ENCODE results near the gene NDUFA13. TPM values are rescaled to one million over a fixed set of nuclear protein-coding genes. Genes with fewer than 3 reads are reported as not detected.
A peak's percentile ranks its signal among the peaks of the same experiment; 100 is the strongest.

NDUFA13 gene
- polyA plus RNA-seq (2013): 160 and 164 TPM in 2 replicates

- WGBS (ENCODE audit: extremely low coverage, insufficient coverage, insufficient read length): no CpG with 5 or more reads among the region's 61 CpGs
- Histone ChIP-seq H3K4me3 (ENCODE audit: low read depth, low read length) (peak within 1 kb of the TSS; percentile 76), H4K8ac (ENCODE audit: low read depth, low read length) (peak within 1 kb of the TSS; percentile 87), H3K18ac (ENCODE audit: low read length) (peak within 1 kb of the TSS; percentile 88), H3K9ac (ENCODE audit: low read length) (peak within 1 kb of the TSS; percentile 91), H3K36me3 (ENCODE audit: control insufficient read depth in 1 of 2, insufficient read depth in 2 of 2, low read length in 2 of 2) (peaks cover 11 to 22% of the 10 kb centered on the region in 2 experiments), H3K23ac (ENCODE audit: low read length) (no peak within 1 kb of the TSS), H3K4me1 (ENCODE audit: control insufficient read depth in 1 of 2, insufficient read depth in 2 of 2, low read length in 2 of 2) (peaks cover 5 to 6% of the 10 kb centered on the region in 2 experiments), H3K79me1 (ENCODE audit: low read length) (peaks cover 10% of the 10 kb centered on the region), H3K27me3 (ENCODE audit: insufficient read depth, low read length) (no peaks in the 10 kb centered on the region), H2AK5ac (ENCODE audit: low read length) (peak within 1 kb of the TSS; percentile 77), H3K4me2 (ENCODE audit: low read length) (peak within 1 kb of the TSS; percentile 76), H2BK12ac (ENCODE audit: low read length) (no peak within 1 kb of the TSS), H4K12ac (ENCODE audit: low read depth, low read length) (peak within 1 kb of the TSS; percentile 82), H3K14ac (ENCODE audit: low read length) (peak within 1 kb of the TSS; percentile 91), H2BK5ac (ENCODE audit: low read depth, low read length, poor library complexity) (peak within 1 kb of the TSS; percentile 42), H3K79me2 (ENCODE audit: control insufficient read depth, insufficient read depth, low read length, poor library complexity) (peaks cover 8% of the 10 kb centered on the region), H2AFZ (ENCODE audit: insufficient read depth, low read length, poor library complexity) (peak within 1 kb of the TSS; percentile 85), H2BK120ac (ENCODE audit: insufficient read depth, low read length, poor library complexity) (peak within 1 kb of the TSS; percentile 70), H3K9me3 (ENCODE audit: insufficient read depth, low read depth, low read length) (peaks cover 10% of the 10 kb centered on the region), H3K27ac (ENCODE audit: low read depth, low read length) (peak within 1 kb of the TSS; percentile 46), H4K91ac (ENCODE audit: low read depth, low read length) (peak within 1 kb of the TSS; percentile 80), H3K4ac (ENCODE audit: low read depth, low read length) (peak within 1 kb of the TSS; percentile 95)
- DNase-seq: peak; percentile 91 to 99
These were observed at the start of gene NDUFA13 for GRCh38 chr19:19515642-19516519. Gene NDUFA13, plus strand, starts transcription at chr19:19516225. Its CDS starts 14 bp downstream, at chr19:19516239.

- Histone ChIP-seq H3K4ac (ENCODE audit: low read depth, low read length) (no peak overlapping the region), H3K14ac (ENCODE audit: low read length) (no peak overlapping the region), H3K36me3 (ENCODE audit: control insufficient read depth in 1 of 2, insufficient read depth in 2 of 2, low read length in 2 of 2) (peaks cover 33% of the 10 kb centered on the region in 2 experiments)
These were observed 47.5 kb upstream of the NDUFA13 start for GRCh38 chr19:19468424-19469050.

GRCh38 chr19:19470579-19470978 is 45.4 kb upstream of the NDUFA13 start:
- peaks cover under 1% of the 10 kb centered on the region for H3K79me2 ChIP-seq (ENCODE audit: control insufficient read depth, insufficient read depth, low read length, poor library complexity)
- H3K27ac ChIP-seq (ENCODE audit: low read depth, low read length): no peak overlapping the region
- H2AFZ ChIP-seq (ENCODE audit: insufficient read depth, low read length, poor library complexity): no peak overlapping the region
- H3K4ac ChIP-seq (ENCODE audit: low read depth, low read length): no peak overlapping the region
- no peak overlapping the region for H2AK5ac ChIP-seq (ENCODE audit: low read length)
- H3K14ac ChIP-seq (ENCODE audit: low read length): no peak overlapping the region
- H3K4me3 ChIP-seq (ENCODE audit: low read depth, low read length): no peak overlapping the region
- H3K18ac ChIP-seq (ENCODE audit: low read length): no peak overlapping the region
- no peak overlapping the region for H3K4me2 ChIP-seq (ENCODE audit: low read length)
- no peaks in the 10 kb centered on the region for H3K27me3 ChIP-seq (ENCODE audit: insufficient read depth, low read length)
- no peak overlapping the region for H4K8ac ChIP-seq (ENCODE audit: low read depth, low read length)
- no CpG with 5 or more reads among the region's 3 CpGs for WGBS (ENCODE audit: extremely low coverage, insufficient coverage, insufficient read length)
- peaks cover 43 to 45% of the 10 kb centered on the region in 2 experiments for H3K36me3 ChIP-seq (ENCODE audit: control insufficient read depth in 1 of 2, insufficient read depth in 2 of 2, low read length in 2 of 2)
- no peak overlapping the region for H2BK5ac ChIP-seq (ENCODE audit: low read depth, low read length, poor library complexity)
- H3K23ac ChIP-seq (ENCODE audit: low read length): no peak overlapping the region
- H2BK120ac ChIP-seq (ENCODE audit: insufficient read depth, low read length, poor library complexity): no peak overlapping the region
- H3K9me3 ChIP-seq (ENCODE audit: insufficient read depth, low read depth, low read length): peaks cover 10% of the 10 kb centered on the region
- no peak overlapping the region for H4K12ac ChIP-seq (ENCODE audit: low read depth, low read length)
- H4K91ac ChIP-seq (ENCODE audit: low read depth, low read length): no peak overlapping the region
- H3K4me1 ChIP-seq (ENCODE audit: control insufficient read depth in 1 of 2, insufficient read depth in 2 of 2, low read length in 2 of 2): peaks cover 3 to 6% of the 10 kb centered on the region in 2 experiments
- DNase-seq: peak; percentile 13 to 48
- H3K9ac ChIP-seq (ENCODE audit: low read length): no peak overlapping the region
- H2BK12ac ChIP-seq (ENCODE audit: low read length): no peak overlapping the region
- H3K79me1 ChIP-seq (ENCODE audit: low read length): no peaks in the 10 kb centered on the region

More at GRCh38 chr19:19468424-19469050, 47.5 kb upstream of the NDUFA13 start:
- H2BK120ac ChIP-seq (ENCODE audit: insufficient read depth, low read length, poor library complexity): no peak overlapping the region
- no peak overlapping the region for H3K18ac ChIP-seq (ENCODE audit: low read length)
- peaks cover 20 to 21% of the 10 kb centered on the region in 2 experiments for H3K4me1 ChIP-seq (ENCODE audit: control insufficient read depth in 1 of 2, insufficient read depth in 2 of 2, low read length in 2 of 2)
- no CpG with 5 or more reads among the region's 2 CpGs for whole genome bisulfite sequencing (ENCODE audit: extremely low coverage, insufficient coverage, insufficient read length)
- H2AK5ac ChIP-seq (ENCODE audit: low read length): no peak overlapping the region
- no peaks in the 10 kb centered on the region for H3K27me3 ChIP-seq (ENCODE audit: insufficient read depth, low read length)
- no peak overlapping the region for H2BK12ac ChIP-seq (ENCODE audit: low read length)
- no peak overlapping the region for H3K4me2 ChIP-seq (ENCODE audit: low read length)
- H2AFZ ChIP-seq (ENCODE audit: insufficient read depth, low read length, poor library complexity): no peak overlapping the region
- H4K91ac ChIP-seq (ENCODE audit: low read depth, low read length): no peak overlapping the region
- H3K4me3 ChIP-seq (ENCODE audit: low read depth, low read length): no peak overlapping the region
- H3K79me2 ChIP-seq (ENCODE audit: control insufficient read depth, insufficient read depth, low read length, poor library complexity): peaks cover 16% of the 10 kb centered on the region
- H2BK5ac ChIP-seq (ENCODE audit: low read depth, low read length, poor library complexity): no peak overlapping the region
- H3K79me1 ChIP-seq (ENCODE audit: low read length): peaks cover 18% of the 10 kb centered on the region
- H3K9ac ChIP-seq (ENCODE audit: low read length): no peak overlapping the region
- no peak overlapping the region for H4K12ac ChIP-seq (ENCODE audit: low read depth, low read length)
- no peak overlapping the region for H3K27ac ChIP-seq (ENCODE audit: low read depth, low read length)
- peaks cover 10% of the 10 kb centered on the region for H3K9me3 ChIP-seq (ENCODE audit: insufficient read depth, low read depth, low read length)
- DNase-seq: no peak
- no peak overlapping the region for H4K8ac ChIP-seq (ENCODE audit: low read depth, low read length)
- no peak overlapping the region for H3K23ac ChIP-seq (ENCODE audit: low read length)

- Histone ChIP-seq H4K12ac (ENCODE audit: low read depth, low read length) (no peak overlapping the region), H2AK5ac (ENCODE audit: low read length) (no peak overlapping the region), H2BK12ac (ENCODE audit: low read length) (no peak overlapping the region), H3K9me3 (ENCODE audit: insufficient read depth, low read depth, low read length) (peaks cover 7% of the 10 kb centered on the region), H3K14ac (ENCODE audit: low read length) (no peak overlapping the region), H3K4ac (ENCODE audit: low read depth, low read length) (peak overlapping the region; percentile 15), H3K4me3 (ENCODE audit: low read depth, low read length) (no peak overlapping the region), H3K9ac (ENCODE audit: low read length) (no peak overlapping the region), H2AFZ (ENCODE audit: insufficient read depth, low read length, poor library complexity) (no peak overlapping the region), H3K18ac (ENCODE audit: low read length) (no peak overlapping the region), H3K79me2 (ENCODE audit: control insufficient read depth, insufficient read depth, low read length, poor library complexity) (peaks cover 3% of the 10 kb centered on the region), H3K79me1 (ENCODE audit: low read length) (no peaks in the 10 kb centered on the region), H3K27ac (ENCODE audit: low read depth, low read length) (no peak overlapping the region), H2BK5ac (ENCODE audit: low read depth, low read length, poor library complexity) (no peak overlapping the region), H3K4me1 (ENCODE audit: control insufficient read depth in 1 of 2, insufficient read depth in 2 of 2, low read length in 2 of 2) (peaks cover 0 to 5% of the 10 kb centered on the region in 2 experiments), H3K23ac (ENCODE audit: low read length) (no peak overlapping the region), H4K91ac (ENCODE audit: low read depth, low read length) (no peak overlapping the region), H3K36me3 (ENCODE audit: control insufficient read depth in 1 of 2, insufficient read depth in 2 of 2, low read length in 2 of 2) (peaks cover 35 to 42% of the 10 kb centered on the region in 2 experiments), H4K8ac (ENCODE audit: low read depth, low read length) (no peak overlapping the region), H3K27me3 (ENCODE audit: insufficient read depth, low read length) (no peaks in the 10 kb centered on the region), H3K4me2 (ENCODE audit: low read length) (no peak overlapping the region), H2BK120ac (ENCODE audit: insufficient read depth, low read length, poor library complexity) (no peak overlapping the region)
- DNase-seq: no peak
- WGBS (ENCODE audit: extremely low coverage, insufficient coverage, insufficient read length): no CpG with 5 or more reads among the region's 6 CpGs
These were observed 44.3 kb upstream of the NDUFA13 start for GRCh38 chr19:19471682-19472081.
